ENCODE results near the gene JAML.

JAML gene

DNA sequence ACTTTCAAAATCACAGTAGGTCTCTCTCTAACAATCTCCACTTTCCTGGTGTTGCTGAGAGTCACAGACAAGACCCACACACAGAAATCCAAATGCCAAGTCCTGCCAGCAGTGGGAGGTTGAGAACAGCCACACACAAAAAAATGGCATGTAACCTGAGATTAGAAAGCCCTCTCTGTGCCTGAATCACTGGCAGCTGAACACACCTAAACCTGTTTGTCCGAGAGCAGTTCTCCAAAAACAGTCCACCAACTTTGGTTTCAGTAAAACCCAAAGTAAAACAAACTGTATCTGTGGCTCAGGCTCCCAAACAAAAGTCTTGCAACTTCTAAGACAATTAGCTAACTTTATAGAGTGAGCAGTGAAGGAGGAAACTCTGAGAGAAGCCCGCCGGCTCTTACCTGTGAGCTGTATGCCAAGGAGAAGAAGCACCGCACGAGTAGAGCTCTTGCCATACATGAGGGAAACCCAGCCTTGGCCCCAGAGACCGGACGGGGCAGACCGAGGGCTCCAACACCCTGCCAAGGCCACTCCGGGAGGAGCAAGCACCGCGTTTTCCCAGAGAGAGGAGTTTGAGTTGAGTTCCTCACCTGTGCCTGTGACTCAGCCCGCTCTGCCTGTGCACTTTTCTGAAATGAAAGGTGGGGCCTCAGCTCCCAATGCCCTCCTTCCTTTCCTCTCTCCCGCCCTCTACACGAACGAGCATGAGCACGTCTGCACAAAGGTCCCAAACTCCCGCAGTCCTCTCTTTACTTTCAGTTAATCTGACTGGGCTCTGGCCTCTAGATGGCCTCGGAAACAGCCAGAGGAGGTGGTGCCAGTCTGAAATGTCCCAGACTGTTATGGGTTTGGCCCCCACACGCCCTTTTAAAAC, 39.1 kb upstream of the JAML start, which contains the start of gene MPZL2:
Gene MPZL2 (minus strand): TSS at position 603 of the 874 bp plus-strand sequence. CDS start 144 bp downstream, at position 459.
- H3K4me3 ChIP-seq (ENCODE audit: control insufficient read depth, low read depth, low read length) = no peak within 1 kb of the TSS
- TF ChIP-seq, protein P1, sequence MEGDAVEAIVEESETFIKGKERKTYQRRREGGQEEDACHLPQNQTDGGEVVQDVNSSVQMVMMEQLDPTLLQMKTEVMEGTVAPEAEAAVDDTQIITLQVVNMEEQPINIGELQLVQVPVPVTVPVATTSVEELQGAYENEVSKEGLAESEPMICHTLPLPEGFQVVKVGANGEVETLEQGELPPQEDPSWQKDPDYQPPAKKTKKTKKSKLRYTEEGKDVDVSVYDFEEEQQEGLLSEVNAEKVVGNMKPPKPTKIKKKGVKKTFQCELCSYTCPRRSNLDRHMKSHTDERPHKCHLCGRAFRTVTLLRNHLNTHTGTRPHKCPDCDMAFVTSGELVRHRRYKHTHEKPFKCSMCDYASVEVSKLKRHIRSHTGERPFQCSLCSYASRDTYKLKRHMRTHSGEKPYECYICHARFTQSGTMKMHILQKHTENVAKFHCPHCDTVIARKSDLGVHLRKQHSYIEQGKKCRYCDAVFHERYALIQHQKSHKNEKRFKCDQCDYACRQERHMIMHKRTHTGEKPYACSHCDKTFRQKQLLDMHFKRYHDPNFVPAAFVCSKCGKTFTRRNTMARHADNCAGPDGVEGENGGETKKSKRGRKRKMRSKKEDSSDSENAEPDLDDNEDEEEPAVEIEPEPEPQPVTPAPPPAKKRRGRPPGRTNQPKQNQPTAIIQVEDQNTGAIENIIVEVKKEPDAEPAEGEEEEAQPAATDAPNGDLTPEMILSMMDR (conservative IDR thresholded peaks at IDR 0.05; ENCODE audit: control insufficient read depth, insufficient read depth, low read depth, low read length) = no peak
- DNase-seq (ENCODE audit: low read depth) = no peak

DNA sequence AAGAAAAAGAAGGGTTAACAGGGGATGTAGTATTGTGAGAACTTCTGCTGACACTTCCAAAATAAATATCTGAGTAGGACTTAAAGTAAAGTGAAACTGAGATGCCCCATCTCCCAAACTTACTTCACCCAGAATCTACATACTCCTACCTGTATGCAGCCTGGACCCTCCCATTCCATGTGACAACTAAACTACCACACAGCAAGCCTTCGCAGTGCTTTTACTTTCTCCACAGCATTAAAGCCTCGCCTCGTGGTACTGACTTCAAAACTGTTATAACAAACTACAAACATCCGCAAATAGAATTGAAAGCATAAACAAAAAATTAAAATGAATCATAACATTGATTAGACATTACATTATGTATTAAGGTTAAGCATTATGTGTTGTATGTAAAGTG, 38.3 kb upstream of the JAML start:
- TF ChIP-seq, protein P1 (conservative IDR thresholded peaks at IDR 0.05; ENCODE audit: control insufficient read depth, insufficient read depth, low read depth, low read length) = no peak
- DNase-seq (ENCODE audit: low read depth) = no peak
- H3K4me3 ChIP-seq (ENCODE audit: control insufficient read depth, low read depth, low read length) = no peak overlapping the region

DNA sequence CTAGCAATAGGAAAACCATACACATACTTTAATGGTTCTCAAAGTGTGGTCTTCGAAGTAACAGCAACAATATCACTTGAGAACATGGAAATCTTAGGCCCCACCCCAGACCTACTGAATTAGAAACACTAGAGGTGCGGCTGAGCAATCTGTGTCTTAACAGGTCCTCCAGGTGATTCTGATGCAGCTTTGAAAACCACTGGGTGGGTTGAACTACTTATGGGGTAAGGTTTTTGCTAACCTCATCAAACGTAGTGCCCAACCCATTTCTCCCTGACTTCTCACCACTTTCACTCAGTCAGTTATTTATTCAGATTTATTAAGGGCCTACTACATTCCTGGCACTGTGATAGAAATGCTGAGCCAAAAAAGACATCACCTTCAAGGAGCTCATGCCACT, 35.5 kb upstream of the JAML start:
- no peak overlapping the region for H3K4me3 ChIP-seq (ENCODE audit: control insufficient read depth, low read depth, low read length)
- TF ChIP-seq, protein P1 (conservative IDR thresholded peaks at IDR 0.05; ENCODE audit: control insufficient read depth, insufficient read depth, low read depth, low read length) = no peak
- DNase-seq (ENCODE audit: low read depth) = no peak

DNA sequence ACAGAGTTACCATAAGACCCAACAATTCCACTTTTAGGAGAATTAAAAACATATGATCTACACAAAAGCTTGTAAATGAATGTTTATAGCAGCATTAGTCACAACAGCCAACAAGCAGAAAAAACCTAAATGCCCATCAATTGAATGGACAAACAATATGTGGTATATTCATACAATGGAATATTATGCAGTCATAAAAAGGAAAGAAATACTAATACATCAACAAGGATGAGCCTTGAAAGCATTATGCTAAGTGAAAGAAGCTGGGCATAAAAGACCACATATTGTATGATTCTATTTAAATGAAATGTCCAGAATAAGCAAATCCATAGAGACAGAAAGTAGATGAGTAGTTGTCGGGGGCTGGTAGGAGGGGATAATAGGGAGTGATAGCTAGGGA, 34.3 kb upstream of the JAML start:
- no peak for DNase-seq (ENCODE audit: low read depth)
- TF ChIP-seq, protein P1 (conservative IDR thresholded peaks at IDR 0.05; ENCODE audit: control insufficient read depth, insufficient read depth, low read depth, low read length) = no peak
- no peak overlapping the region for H3K4me3 ChIP-seq (ENCODE audit: control insufficient read depth, low read depth, low read length)

DNA sequence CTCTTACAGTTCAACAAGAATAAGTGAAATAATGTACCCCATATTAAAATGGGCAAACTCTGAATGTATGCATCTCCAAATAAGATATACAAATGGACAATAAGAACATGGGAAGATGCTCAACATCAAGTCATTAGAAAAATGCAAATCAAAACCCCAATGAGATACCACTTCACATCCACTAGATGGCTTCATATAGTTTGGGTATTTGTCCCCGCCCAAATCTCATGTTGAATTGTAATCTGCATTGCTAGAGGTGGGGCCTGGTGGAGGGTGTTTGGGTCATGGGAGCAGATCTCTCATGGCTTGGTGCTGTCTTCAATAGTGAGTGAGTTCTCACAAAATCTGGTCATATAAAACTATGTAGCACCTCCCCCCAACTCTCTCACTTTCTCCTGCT, 33.6 kb upstream of the JAML start:
- H3K4me3 ChIP-seq (ENCODE audit: control insufficient read depth, low read depth, low read length) = no peak overlapping the region
- TF ChIP-seq, protein P1 (conservative IDR thresholded peaks at IDR 0.05; ENCODE audit: control insufficient read depth, insufficient read depth, low read depth, low read length) = peak; percentile 20
- DNase-seq (ENCODE audit: low read depth) = peak; percentile 3

DNA sequence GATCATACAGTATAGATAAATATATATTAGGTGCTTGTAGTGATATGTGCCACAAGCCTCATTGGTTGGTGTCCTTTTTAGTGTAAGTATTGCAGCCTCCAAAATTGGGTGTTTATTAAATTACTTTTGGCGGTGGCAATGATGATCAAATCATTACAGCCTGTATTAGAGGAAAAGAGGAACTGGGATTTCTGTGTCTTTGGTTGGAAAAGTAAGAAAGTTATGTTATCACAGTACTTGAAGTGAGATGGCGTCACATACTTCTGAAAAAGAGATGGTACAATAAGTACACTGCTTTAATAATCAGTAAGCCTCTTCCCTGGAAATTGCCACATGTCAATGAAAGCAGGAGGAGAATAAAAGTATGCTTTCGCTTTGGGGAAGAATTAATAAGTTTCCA, 27.9 kb upstream of the JAML start:
- TF ChIP-seq, protein P1 (conservative IDR thresholded peaks at IDR 0.05; ENCODE audit: control insufficient read depth, insufficient read depth, low read depth, low read length) = no peak
- no peak overlapping the region for H3K4me3 ChIP-seq (ENCODE audit: control insufficient read depth, low read depth, low read length)
- no peak for DNase-seq (ENCODE audit: low read depth)
